LNCaP clone FGC (cell line): Measurements from ENCODE around the gene DVL1.
"Not testable (repeated sequence)": the region's sequence is repeated elsewhere in the genome, so short reads cannot be mapped to it uniquely, and the experiment has no call there.

ENCODE experiments used
- DNase-seq: peaks from one replicate; pipeline ENCODE4 v3.0.0-alpha.2; 2011; ENCODE audit warnings: low read depth
- H3K4me3 ChIP-seq: 2 replicates; pipeline ENCODE4 v1.5.1; 2011; ENCODE audit warnings: mild to moderate bottlenecking, low read depth, low read length, control low read depth
- CTCF ChIP-seq: IDR thresholded peaks from 2 replicates; pipeline ENCODE4 v1.5.1; 2012; ENCODE audit warnings: mild to moderate bottlenecking; ENCODE audit not compliant: control insufficient read depth, insufficient read depth; ENCODE audit errors: extremely low read depth

Gene DVL1

GRCh38 chr1:1320666-1321448, 28.4 kb downstream of the DVL1 start:
- H3K4me3 ChIP-seq = no peak overlapping the region
- DNase-seq = no peak
- no peak for TF ChIP-seq CTCF

GRCh38 chr1:1319646-1319941, 29.6 kb downstream of the DVL1 start:
- TF ChIP-seq CTCF = no peak
- H3K4me3 ChIP-seq = no peak overlapping the region

GRCh38 chr1:1318777-1319645, 30.2 kb downstream of the DVL1 start:
- DNase-seq = no peak
- H3K4me3 ChIP-seq = no peak overlapping the region
- TF ChIP-seq CTCF = no peak

More at GRCh38 chr1:1319646-1319941, 29.6 kb downstream of the DVL1 start:
- no peak for DNase-seq

- peak; percentile 89 for DNase-seq
- H3K4me3 ChIP-seq = no peak overlapping the region
- no peak for TF ChIP-seq CTCF
Observed at GRCh38 chr1:1318131-1318652, 31.0 kb downstream of the DVL1 start.

GRCh38 chr1:1317420-1317819, 31.8 kb downstream of the DVL1 start:
- TF ChIP-seq CTCF = no peak
- DNase-seq = no peak
- H3K4me3 ChIP-seq = no peak overlapping the region

- not testable (repeated sequence) for DNase-seq, H3K4me3 ChIP-seq
Observed at GRCh38 chr1:1316199-1316598, 33.0 kb downstream of the DVL1 start.

- TF ChIP-seq CTCF = no peak
- H3K4me3 ChIP-seq = no peak overlapping the region
- no peak for DNase-seq
Observed at GRCh38 chr1:1315435-1315954, 33.7 kb downstream of the DVL1 start.
